HG02623 (cell line): ENCODE measurements around the gene PPP4C.
"Not testable (repeated sequence)": the region's sequence is repeated elsewhere in the genome, so short reads cannot be mapped to it uniquely, and the experiment has no call there.

Experiments
- ATAC-seq: cut with Tn5 transposase; IDR thresholded peaks from one replicate; pipeline ENCODE4 v1.9.1; 2021; ENCODE audit warnings: moderate library complexity; ENCODE audit not compliant: unreplicated experiment

PPP4C gene

GRCh38 chr16:30095166-30096078 lies 19.6 kb downstream of the PPP4C start:
- ATAC-seq: no peak

DNA sequence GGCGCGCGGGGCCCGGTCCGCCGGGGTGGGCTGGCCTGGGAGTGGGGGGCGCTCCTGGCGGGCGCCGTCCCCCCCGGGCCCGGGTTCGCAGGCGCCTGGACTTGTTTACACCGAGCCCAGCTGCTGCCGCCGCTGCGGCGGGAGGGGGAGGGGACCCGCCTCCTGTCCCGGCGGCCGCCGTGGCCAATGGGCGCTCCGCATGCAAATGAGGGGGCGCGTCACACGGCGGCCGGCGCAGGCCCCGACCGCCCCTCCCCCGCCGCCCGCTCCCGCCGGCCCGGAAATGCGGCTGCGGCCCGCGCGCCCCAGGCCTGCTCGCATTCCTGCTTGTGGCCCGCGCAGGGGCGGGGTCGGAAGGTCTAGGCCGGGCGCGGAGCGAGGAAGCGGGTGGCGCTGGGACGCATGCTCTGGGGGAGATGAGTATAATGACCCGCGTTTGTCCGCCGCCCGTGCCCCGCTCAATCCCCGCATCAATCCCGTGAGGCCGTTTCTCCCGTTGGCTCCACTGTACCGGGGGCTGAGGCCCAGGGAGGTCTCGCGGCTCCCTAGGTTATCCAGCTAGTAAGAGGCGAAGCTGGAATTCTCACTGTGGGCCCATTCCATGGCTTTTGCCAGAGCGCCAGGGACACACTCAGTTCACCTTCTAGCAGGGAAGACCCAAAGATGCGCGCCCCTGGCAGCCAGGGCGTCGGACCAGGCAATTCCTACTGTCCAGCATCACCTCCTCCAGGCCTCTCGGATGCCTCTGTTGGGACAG lies 20.5 kb downstream of the PPP4C start, which contains the start of gene YPEL3:
TSS of gene YPEL3 (minus strand) at position 109 of the 757 bp plus-strand sequence. CDS start 731 bp downstream, outside the sequence.
- ATAC-seq: peak; percentile 51

DNA sequence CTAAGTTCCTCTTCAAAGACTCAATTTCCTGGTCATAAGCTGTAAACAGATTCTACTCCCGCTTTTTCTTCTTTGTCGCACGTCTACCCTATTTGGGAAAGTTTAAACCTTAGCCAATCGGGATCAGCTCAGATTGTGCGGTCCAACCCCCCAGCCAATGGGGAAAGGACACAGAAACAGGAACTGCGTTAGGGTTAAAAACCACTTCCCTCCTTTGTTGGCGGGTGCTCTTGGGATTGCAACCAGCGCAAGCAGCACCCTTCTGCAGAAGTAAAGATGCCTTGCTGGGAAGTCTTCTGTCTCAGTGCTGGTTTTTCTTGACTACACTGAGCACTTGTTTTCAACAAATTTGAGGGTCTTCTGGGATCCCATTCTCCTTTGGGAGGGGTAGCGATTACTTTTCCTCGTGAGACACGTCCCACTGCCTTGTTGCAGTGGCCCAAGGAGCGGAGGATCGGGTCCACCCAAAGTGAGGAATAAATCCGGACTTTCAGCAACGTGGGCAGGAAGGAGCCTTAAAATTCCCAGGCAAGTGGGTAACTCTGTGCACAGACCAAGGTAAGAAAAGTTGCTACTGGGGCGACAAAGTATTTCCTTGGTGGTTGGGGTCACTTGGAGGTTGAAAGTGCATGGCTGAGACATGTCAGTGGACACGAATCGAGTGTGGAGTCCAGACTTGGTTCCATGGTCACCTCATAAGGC lies 21.2 kb downstream of the PPP4C start:
- ATAC-seq: no peak

DNA sequence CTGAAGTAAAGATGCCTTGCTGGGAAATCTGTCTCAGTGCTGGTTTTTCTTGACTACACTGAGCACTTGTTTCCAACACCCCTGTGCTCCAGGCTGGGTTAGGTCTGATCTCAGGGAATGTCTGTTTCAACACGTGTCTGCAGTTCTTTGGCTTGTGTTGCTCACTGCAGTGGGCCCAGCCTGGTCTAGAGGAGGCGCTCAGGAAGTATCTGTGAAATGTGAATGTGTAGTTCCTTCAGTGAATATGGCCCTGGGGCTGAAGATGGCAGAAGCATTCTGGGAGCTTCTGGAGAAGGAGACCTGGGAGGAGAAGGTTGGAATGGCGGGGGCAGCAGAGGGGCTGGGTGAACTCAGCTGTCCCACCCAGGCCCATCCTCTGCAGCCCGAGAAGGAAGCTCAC lies 28.3 kb downstream of the PPP4C start:
- ATAC-seq: no peak

- no peak for ATAC-seq
Measured at GRCh38 chr16:30104492-30104891, 28.7 kb downstream of the PPP4C start.

GRCh38 chr16:30108059-30108850 lies 32.5 kb downstream of the PPP4C start:
- no peak for ATAC-seq

DNA sequence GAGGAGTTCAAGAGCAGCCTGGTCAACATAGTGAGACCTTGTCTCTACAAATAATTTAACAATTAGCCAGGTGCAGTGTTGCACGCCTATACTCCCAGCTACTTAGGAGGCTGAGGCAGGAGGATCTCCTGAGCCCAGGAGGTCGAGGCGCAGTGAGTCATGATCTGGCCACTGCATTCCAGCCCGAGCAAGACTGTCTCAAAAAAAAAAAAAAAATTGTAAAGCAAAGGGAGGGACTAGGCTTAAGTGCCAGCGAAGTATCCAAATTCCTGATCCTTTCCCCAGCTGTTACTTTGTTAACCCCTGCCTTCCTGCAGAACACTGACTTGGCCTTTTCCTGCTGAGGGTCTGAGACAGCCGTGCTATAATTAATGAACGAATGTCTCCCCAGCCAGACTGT lies 34.9 kb downstream of the PPP4C start:
- no peak for ATAC-seq

DNA sequence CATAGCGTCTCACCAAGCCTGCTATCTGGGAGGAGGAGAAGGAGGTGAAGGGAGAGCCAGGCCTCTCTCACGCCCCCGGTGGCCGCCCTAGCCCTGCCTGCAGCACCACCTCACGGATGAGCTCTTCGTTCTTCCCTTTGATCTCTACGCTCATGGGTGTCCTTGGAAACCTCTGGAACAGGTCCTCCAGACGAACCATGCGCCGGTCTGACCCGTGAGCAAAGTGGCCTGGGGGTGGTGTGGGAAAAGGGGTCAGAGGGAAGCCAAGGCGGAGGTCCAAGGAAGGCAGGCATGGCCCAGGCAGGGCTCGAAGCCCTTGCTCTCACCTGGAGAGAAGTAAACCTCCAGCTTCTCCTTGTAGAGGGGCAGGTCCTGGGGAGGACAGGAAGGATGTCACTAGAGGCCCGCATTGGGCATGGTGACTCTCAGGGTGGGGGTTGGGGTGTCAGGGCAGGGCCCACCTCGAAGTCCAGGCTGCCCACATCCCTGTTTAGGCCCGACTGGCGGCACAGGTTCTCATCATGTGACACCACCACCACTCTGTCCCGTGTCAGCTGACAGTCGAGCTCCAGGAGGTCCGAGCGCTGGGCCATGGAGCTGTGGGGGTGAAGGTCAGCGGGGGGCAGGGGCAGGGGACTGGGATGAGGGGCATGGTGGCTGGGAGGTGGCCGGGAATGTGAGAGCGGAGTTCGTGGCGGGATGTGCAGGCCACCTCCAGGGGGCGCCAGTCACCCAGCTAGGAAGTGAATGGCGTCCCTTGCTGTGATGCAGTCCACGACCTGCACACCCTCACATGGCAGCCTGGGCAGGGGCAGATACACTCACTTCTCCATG lies 36.6 kb downstream of the PPP4C start:
- no peak for ATAC-seq

DNA sequence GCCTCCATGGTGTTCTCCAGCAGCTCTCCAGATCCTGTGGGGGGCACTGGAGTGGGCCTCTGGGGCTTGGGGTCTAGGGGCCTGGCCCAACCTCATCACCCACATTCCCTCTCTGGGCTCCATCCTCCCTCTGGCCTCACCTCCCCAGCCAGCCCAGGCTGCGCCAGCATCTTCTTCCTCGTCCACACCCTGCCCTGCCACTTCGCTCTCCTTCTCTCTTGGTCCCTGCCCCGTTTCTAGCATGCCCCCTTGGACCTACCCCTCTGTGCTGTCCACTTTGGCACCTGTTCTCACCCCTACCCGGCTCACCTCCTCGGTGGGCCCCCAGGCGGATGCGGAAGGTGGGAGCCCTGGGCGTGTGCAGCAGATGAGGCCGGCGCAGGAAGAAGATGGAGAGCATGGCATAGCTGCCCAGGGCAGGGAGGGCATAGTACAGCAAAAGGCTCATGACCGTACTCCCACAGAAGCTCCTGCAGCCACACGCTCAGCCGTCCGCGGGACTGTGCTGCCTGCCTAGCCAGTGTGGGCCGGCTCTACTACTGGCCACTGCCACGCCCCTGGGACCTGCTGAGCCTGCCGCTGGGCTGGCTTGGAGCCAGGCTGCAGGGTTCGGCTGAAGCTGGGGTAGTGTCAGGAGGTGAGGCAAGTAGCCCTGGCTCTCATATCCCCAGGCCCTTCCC lies 37.4 kb downstream of the PPP4C start, which contains the start of gene GDPD3:
TSS of gene GDPD3 (minus strand) at position 507 of the 680 bp plus-strand sequence. CDS start at position 448, 59 bp downstream.
- no peak for ATAC-seq

DNA sequence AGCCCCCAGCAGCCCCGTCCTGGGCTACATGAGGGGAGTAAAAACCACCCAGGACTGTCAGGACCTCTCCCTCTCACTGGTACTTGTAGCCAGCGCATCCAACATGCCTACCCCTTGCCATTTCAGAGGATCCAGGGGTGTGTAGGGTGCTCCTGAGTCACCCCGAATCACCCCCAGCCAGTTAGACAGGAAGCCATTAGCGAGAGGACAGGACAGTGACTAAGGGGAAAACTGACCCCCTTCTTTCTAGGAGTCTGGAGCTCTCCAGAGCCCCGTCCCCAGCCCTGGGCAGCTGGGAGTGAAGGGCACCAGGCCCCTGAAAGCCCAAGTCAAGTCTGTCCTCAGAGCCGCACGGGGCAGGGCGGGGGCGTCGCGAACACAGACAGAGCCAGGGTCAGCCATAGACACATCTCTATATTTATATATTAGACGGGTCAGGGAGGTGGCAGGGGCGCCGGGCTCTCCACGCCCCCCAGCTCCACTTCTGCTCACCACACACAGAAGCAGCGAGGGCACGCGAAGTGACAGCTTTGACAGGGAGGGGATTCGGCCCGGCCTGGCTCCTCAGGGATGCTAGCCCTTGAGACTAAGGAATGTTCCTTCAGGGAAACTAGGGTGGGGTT lies 38.0 kb downstream of the PPP4C start:
- no peak for ATAC-seq

- ATAC-seq: no peak
Measured at GRCh38 chr16:30114411-30114810, 38.6 kb downstream of the PPP4C start.

DNA sequence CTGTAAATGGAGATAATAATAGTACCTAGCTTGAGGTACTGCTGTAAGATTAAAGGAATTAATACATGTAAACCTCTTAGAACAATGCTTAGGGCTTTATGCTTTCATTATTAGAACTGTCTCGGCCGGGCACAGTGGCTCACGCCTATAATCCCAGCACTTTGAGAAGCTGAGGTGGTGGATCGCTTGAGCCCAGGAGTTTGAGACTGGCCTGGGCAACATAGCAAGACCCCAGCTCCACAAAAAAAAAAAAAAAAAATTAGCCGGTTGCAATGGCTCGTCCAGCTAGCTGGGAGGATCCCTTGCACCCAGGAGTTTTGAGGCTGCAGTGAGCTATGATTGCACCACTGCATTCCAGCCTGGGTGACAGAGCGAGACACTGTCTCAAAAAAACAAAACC lies 39.0 kb downstream of the PPP4C start:
- not testable (repeated sequence) for ATAC-seq

DNA sequence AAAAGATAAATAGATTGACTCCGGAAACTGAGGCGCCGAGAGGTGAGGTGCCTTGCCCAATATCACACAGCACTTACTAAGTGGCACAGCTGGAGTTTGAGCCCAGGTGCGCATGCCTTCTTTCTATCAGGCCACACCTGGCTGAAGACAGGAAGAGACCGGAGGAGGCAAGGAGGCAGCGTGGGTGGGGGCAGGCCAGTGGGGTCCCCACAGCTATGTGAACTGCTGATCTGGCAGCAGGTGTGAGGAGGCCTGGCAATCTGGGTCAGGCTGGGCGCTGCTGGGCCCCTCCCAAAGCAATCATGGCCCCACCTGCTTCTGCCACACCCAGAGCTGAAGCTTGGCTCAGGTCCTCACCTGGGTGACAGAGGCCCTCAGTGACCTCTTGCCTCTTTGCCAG lies 39.4 kb downstream of the PPP4C start:
- no peak for ATAC-seq

DNA sequence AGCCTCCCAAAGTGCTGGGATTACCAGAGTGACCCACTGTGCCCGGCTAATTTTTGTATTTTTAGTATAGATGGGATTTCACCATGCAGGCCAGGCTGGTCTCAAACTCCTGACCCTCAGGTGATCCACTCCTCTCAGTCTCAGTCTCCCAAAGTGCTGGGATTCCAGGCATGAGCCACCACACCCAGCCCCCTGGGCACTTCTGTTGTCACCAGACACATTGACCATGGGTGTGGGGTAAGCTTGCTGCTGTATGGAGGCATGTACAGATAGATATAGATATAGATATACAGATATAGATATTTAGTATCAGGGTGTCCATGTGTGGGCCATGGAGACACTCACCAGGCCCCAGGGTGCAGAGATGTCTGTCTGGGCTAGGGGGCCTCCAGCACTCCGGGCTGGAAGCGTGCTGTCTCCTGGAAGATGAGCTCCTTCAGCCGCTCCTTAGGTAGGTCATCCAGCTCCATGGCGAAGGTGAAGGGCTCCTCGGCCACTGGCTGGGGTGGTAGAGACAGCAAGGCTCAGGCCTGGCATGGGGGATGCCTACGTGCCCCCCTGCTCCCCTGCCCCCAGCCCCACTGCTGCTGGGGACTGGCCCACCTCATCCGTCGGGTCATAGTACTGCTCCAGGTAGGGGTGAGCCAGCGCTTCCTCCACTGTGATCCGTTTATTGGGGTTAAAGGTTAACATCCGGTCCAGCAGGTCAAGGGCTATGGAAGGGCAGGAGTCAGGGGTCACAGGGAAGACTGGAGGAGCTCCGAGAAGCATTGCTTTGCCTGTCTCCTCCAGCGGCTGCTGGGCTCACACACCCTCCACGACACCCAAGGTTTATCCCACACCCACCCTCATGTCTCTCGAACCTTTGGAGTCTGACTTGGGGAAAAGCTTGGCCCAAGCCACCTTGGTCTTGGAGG lies 40.8 kb downstream of the PPP4C start:
- ATAC-seq: no peak

DNA sequence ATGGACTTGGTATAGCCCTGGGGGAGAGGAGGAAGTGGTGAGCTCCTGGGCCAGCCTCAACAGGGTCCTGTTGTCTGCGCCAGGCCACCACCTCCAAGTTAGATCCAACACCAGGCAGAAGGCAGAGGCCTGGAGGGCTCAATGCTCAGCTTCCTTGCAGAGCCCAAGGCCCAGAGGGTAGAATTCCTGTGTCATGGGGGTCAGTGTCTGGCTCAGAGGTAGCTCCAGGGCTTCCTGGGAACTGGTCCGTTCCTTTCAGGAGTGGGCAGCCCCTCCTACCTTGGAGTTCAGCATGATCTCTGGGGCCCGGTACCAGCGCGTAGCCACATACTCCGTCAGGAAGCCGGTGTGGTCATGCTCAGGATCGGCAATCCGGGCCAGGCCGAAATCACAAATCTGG lies 42.0 kb downstream of the PPP4C start:
- ATAC-seq: no peak

DNA sequence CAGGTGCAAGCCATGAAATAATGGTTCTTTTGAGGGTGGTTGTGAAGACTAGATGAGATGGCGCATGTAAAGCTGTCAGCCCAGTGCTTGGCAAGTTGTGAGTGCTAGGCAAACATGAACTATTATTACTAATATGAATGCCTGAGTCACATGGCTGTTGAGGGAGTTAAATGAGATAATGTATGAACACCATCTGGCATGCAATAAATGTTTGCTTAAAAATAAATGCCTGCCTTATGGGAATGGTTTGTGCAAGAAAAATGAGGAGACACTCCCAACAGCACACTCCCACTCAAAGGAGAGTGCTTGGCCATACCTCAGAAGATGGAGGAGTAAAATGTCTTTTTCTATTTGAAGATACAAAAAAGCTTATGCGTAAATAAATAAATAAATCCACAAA lies 43.6 kb downstream of the PPP4C start:
- ATAC-seq: no peak

DNA sequence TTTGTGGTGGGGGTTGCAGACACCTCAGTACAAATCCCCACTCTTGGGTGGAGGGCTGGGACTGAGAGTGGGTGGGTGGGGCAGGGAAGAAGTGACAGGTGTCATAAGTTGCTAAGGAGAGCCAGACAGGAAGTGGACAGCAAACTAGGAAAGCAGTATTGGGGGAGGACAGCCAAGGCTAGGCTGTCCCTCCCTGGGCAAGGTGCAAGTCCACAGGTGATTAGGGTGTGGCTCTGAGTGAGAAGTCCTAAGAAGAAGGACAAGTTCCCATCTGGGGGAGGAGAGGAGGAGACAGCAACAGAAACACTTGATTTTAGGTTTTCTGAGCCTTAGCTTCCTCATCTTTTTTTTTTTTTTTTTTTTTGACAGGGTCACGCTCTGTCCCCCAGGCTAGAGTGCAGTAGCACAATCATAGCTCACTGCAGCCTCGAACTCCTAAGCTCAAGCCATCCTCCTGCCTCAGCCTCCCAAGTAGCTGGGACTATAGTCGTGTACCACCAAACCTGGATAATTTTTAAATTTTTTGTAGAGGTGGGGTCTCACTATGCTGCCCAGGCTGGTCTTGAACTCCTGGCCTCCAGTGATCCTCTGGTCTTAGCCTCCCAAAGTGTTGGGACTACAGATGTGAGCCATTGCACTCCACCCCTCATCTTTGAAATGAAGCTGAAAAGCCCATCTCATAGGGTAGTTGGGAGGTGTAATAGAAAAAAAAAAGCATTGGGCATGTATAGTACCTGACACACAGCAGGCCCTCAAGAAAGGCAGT lies 44.7 kb downstream of the PPP4C start:
- ATAC-seq: no peak
